SKM-1 treated with dmso at 0.1 percent for 144 hours (cell line): Measurements from ENCODE around the gene DENND4B.

ENCODE experiments used
- DNase-seq: peaks from one replicate; lab custom pipeline; 2025; ENCODE audit not compliant: unreplicated experiment; lab: John Stamatoyannopoulos, UW

The DENND4B gene

GRCh38 chr1:153951183-153951582 lies 4.7 kb upstream of the DENND4B start:
- DNase-seq = no peak

DNA sequence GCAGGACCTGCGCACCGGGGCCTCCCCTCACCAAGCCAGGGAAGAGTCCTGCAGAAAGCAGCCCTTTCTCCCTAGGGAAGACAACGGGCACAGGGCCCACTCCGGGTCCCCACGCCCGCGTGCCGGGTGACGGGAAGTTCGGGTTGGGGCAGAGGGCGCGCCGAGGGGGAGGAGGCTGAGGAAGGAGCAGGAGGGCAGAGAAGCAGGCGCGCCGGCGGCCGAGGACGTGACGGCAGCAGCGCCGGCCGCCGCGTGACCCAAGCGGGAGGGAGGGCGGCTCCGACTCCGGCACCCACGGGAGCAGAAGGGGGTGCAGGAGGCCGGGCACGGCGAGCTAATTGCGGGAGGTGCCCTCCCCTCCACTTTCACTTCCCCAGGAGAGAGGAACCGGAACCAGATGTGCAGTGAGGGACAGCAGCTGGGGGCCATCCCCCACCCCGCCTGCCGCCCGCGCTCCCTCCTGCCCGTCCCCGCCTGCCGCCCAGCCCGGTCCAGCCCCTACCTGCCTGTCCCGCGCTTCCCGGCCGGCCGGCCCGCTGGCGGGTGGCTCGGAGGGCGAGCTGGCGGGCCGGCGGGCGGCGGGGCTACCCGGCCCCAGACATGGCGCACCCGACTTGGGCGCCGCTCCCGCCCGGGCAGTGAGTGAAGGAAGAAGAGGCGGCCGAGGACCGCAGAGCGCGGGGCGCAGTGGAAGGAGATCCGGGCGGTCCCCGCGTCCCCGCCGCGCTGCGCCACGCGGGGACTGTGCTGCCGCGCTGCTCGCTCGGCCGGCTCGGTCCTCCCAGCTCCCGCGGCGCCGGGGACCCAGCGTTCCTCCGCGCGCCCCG lies 510 bp downstream of the DENND4B start:
- DNase-seq = peak; percentile 99

DNA sequence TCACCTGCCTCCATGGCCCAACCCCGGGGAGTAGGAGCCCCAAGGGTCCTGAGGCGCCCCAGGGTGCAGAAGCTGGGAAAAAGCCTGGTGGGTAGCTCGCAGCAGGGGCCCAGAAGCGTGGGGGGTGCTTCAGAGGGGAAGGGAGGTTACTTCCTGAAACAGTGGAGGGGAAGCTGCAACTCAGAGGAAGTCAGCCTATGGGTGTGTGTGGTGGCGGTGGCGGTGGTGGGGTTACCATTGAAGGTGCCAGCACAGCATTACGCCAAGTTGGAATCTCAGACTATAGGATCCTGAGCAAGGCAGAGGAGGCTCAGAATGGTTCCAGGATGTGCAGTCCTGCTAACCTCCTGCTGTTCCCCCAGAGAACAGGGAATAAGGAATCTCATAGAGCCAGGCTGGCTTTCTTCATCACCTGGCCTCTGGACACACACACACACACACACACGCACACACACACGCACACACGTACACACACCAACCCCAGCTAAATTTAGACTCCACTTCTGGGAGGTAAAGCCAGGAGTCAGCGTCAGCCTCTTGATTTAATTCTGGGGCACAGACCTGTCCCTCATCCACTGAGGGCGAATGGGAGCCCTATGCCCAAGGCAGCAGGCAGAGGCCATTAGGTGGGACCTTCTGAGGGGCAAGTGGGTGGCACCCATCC lies 1.3 kb downstream of the DENND4B start:
- DNase-seq = peak; percentile 97

GRCh38 chr1:153944827-153945117 lies 1.7 kb downstream of the DENND4B start:
- DNase-seq = no peak

DNA sequence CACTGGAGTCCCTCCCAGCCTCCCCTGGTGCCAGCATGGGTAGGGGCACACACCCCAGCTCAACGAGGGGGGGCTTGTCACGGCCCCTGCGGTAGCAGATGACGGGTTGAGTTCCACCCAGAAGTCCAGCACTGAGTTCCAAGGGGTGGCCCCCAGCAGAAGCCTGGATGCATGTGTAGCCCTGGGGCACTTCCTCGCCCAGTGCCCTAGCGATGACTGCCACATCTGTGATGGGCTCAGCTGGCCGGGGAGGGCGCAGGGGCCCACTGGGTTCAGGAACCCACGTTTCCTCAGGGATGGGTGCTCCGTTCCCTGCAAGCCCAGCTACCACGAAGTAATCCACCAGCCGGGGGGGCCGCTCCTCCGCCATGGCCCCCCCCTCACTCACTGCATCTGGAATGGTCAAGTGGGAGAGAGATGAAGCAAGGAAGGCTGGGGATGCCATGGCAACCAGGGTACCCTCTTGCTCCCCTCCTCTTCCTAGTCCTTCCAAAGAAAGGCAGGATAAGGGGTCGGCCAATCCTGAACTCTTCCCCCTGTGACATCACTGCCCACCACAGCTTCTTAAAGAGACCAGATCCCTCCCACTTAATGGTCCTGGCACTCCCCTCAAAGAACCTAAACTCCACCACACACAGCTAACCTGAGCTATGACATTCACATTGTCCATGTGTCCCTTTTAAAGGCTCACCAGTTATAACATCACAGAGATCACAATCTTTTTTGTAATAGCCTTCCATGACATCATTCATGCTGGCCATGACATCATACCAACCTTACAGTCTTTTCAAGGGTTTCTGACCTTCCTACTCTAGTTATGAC lies 2.3 kb downstream of the DENND4B start:
- DNase-seq = peak; percentile 24

- DNase-seq = no peak
Observed at GRCh38 chr1:153942766-153943549, 3.6 kb downstream of the DENND4B start.

GRCh38 chr1:153941826-153942725 lies 4.4 kb downstream of the DENND4B start:
- no peak for DNase-seq

GRCh38 chr1:153940756-153941155 lies 5.8 kb downstream of the DENND4B start:
- DNase-seq = no peak

- no peak for DNase-seq
Observed at GRCh38 chr1:153939476-153939875, 7.0 kb downstream of the DENND4B start.

- no peak for DNase-seq
Observed at GRCh38 chr1:153938996-153939395, 7.5 kb downstream of the DENND4B start.

DNA sequence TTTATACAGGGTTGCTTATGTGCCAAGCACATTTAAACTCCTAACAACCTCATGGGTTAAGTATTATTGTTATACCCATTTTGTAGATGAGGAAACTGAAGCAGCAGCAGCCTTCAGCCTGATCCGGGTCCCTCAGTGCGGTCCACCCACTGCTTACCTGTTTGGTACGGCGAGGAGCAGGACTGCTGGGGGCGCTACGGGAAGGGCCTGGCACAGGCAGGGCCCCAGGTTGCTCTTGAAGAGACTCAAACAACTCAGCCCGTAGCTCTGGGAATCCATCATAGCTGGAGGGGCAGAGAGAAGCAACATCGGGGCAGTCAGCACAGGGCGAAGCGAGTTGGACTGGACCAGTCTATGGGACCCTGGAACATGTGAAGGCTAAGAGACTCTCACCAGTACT lies 9.2 kb downstream of the DENND4B start:
- no peak for DNase-seq

GRCh38 chr1:153936011-153936802 lies 10.3 kb downstream of the DENND4B start:
- DNase-seq = no peak

- DNase-seq = no peak
Observed at GRCh38 chr1:153934746-153935145, 11.8 kb downstream of the DENND4B start.

- no peak for DNase-seq
Observed at GRCh38 chr1:153933955-153934354, 12.6 kb downstream of the DENND4B start.

- DNase-seq = no peak
Observed at GRCh38 chr1:153933430-153933829, 13.1 kb downstream of the DENND4B start.

- no peak for DNase-seq
Observed at GRCh38 chr1:153932156-153933131, 14.1 kb downstream of the DENND4B start.

DNA sequence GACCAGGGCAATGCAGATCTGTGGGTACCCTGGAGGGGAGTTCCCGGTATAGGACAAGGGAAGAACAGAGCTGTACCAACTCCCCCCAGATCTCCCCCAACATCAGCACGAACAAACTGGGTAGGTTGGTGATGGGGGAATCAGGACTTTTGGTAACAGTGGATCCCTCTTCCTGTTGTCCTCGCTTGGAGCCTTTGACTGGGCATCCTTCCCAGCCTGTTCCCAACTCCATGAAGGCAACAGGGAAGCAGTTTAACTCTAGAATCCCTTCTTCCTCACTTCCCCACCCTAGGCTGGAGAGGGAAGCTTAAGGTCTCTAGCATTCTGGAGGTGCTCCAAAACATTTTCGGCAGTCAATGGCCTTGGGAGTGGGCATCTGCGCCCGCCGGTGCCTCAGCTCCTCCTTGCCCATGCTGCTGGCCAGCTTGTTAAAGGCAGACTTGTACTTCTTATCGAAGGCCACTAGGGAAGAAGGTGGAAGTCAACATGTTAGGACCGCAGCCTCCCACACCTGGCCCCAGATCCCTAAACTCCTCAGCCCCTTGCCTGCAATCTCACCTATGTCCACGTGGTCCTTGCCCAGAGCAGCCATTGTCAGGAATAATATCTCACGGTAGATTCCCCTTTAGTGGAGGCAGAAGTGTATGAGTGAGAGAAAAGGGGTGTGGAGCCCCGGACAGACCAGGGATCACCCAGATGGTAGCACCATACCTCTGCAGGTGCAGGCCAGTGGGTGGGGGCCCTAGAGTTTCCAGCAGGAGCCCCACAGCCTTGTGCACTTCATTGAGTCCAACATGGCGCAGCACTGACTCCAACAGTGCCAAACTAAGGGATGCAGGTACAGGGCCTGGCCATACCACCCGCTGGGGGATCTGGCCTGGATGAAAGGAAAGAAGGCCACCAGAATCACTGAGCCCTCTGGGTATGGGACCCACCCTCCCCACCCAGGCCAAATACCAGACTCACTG lies 16.3 kb downstream of the DENND4B start:
- no peak for DNase-seq
